Measurements from ENCODE around the gene SAMD9.

SAMD9 gene

GRCh38 chr7:93147363-93147762 lies 29.6 kb upstream of the SAMD9 start:
- Histone ChIP-seq H3K4me1 (ENCODE audit: insufficient read depth, poor library complexity, severe bottlenecking) (peaks cover 5% of the 10 kb centered on the region), H3K9me3 (ENCODE audit: severe bottlenecking) (no peaks in the 10 kb centered on the region), H3K27ac (ENCODE audit: poor library complexity, severe bottlenecking) (no peak overlapping the region), H3K27me3 (ENCODE audit: insufficient read depth, poor library complexity, severe bottlenecking) (no peaks in the 10 kb centered on the region), H3K4me3 (ENCODE audit: severe bottlenecking) (peak overlapping the region; percentile 23), H3K36me3 (ENCODE audit: low read depth) (no peaks in the 10 kb centered on the region)
- ATAC-seq (ENCODE audit: low read depth) (peak; percentile 62; the same call in 2 of the 3 replicates), DNase-seq (ENCODE audit: low spot score) (no peak)
- TF ChIP-seq CTCF (IDR thresholded peaks at IDR 0.05; ENCODE audit: poor library complexity, severe bottlenecking) = no peak

GRCh38 chr7:93146472-93147141 lies 28.8 kb upstream of the SAMD9 start:
- Histone ChIP-seq H3K27ac (ENCODE audit: poor library complexity, severe bottlenecking) (no peak overlapping the region), H3K9me3 (ENCODE audit: severe bottlenecking) (no peaks in the 10 kb centered on the region), H3K27me3 (ENCODE audit: insufficient read depth, poor library complexity, severe bottlenecking) (no peaks in the 10 kb centered on the region), H3K4me3 (ENCODE audit: severe bottlenecking) (no peak overlapping the region), H3K36me3 (ENCODE audit: low read depth) (no peaks in the 10 kb centered on the region), H3K4me1 (ENCODE audit: insufficient read depth, poor library complexity, severe bottlenecking) (peaks cover 5% of the 10 kb centered on the region)
- ATAC-seq (ENCODE audit: low read depth) (no peak), DNase-seq (ENCODE audit: low spot score) (no peak)
- no peak for TF ChIP-seq CTCF (IDR thresholded peaks at IDR 0.05; ENCODE audit: poor library complexity, severe bottlenecking)

GRCh38 chr7:93146036-93146435 lies 28.3 kb upstream of the SAMD9 start:
- no peak for TF ChIP-seq CTCF (IDR thresholded peaks at IDR 0.05; ENCODE audit: poor library complexity, severe bottlenecking)
- Histone ChIP-seq H3K36me3 (ENCODE audit: low read depth) (no peaks in the 10 kb centered on the region), H3K9me3 (ENCODE audit: severe bottlenecking) (no peaks in the 10 kb centered on the region), H3K27ac (ENCODE audit: poor library complexity, severe bottlenecking) (no peak overlapping the region), H3K27me3 (ENCODE audit: insufficient read depth, poor library complexity, severe bottlenecking) (no peaks in the 10 kb centered on the region), H3K4me1 (ENCODE audit: insufficient read depth, poor library complexity, severe bottlenecking) (peaks cover 5% of the 10 kb centered on the region), H3K4me3 (ENCODE audit: severe bottlenecking) (no peak overlapping the region)
- ATAC-seq (ENCODE audit: low read depth) (no peak), DNase-seq (ENCODE audit: low spot score) (no peak)

GRCh38 chr7:93145354-93145753 lies 27.6 kb upstream of the SAMD9 start:
- H3K9me3 ChIP-seq (ENCODE audit: severe bottlenecking) = no peaks in the 10 kb centered on the region
- H3K4me3 ChIP-seq (ENCODE audit: severe bottlenecking) = no peak overlapping the region
- H3K36me3 ChIP-seq (ENCODE audit: low read depth) = no peaks in the 10 kb centered on the region
- peaks cover 5% of the 10 kb centered on the region for H3K4me1 ChIP-seq (ENCODE audit: insufficient read depth, poor library complexity, severe bottlenecking)
- no peak overlapping the region for H3K27ac ChIP-seq (ENCODE audit: poor library complexity, severe bottlenecking)
- no peak for DNase-seq (ENCODE audit: low spot score)
- H3K27me3 ChIP-seq (ENCODE audit: insufficient read depth, poor library complexity, severe bottlenecking) = no peaks in the 10 kb centered on the region
- no peak for ATAC-seq (ENCODE audit: low read depth)
- TF ChIP-seq CTCF (IDR thresholded peaks at IDR 0.05; ENCODE audit: poor library complexity, severe bottlenecking) = no peak

GRCh38 chr7:93142127-93142526 lies 24.3 kb upstream of the SAMD9 start:
- no peak for TF ChIP-seq CTCF (IDR thresholded peaks at IDR 0.05; ENCODE audit: poor library complexity, severe bottlenecking)
- Histone ChIP-seq H3K4me3 (ENCODE audit: severe bottlenecking) (no peak overlapping the region), H3K4me1 (ENCODE audit: insufficient read depth, poor library complexity, severe bottlenecking) (no peaks in the 10 kb centered on the region), H3K27me3 (ENCODE audit: insufficient read depth, poor library complexity, severe bottlenecking) (no peaks in the 10 kb centered on the region), H3K36me3 (ENCODE audit: low read depth) (no peaks in the 10 kb centered on the region), H3K27ac (ENCODE audit: poor library complexity, severe bottlenecking) (peak overlapping the region; percentile 6), H3K9me3 (ENCODE audit: severe bottlenecking) (no peaks in the 10 kb centered on the region)
- no peak for DNase-seq (ENCODE audit: low spot score)
- ATAC-seq (ENCODE audit: low read depth) = no peak; the same call in 2 of the 3 replicates

Data from RWPE2 (cell line).